ENCODE results near the gene LEFTY2.
"Not testable (repeated sequence)": the region's sequence is repeated elsewhere in the genome, so short reads cannot be mapped to it uniquely, and the experiment has no call there.

LEFTY2 gene

GRCh38 chr1:225888289-225888897 is 52.6 kb downstream of the LEFTY2 start:
- no peak for DNase-seq (ENCODE audit: low read depth)
- H3K4me3 ChIP-seq (ENCODE audit: low read depth, low read length): no peak overlapping the region

- H3K4me3 ChIP-seq (ENCODE audit: low read depth, low read length); DNase-seq (ENCODE audit: low read depth): not testable (repeated sequence)
Measured at GRCh38 chr1:225887554-225888288, 53.3 kb downstream of the LEFTY2 start.

- no peak overlapping the region for H3K4me3 ChIP-seq (ENCODE audit: low read depth, low read length)
Measured at GRCh38 chr1:225887030-225887314, 54.0 kb downstream of the LEFTY2 start.

More at GRCh38 chr1:225887030-225887314, 54.0 kb downstream of the LEFTY2 start:
- DNase-seq (ENCODE audit: low read depth): no peak

Measured in skeletal muscle cell (primary cell).